GM19099 (cell line): ENCODE data around the gene BAZ2A.

Experiments used
- POLR2A ChIP-seq: IDR thresholded peaks from 3 replicates; pipeline ENCODE4 v1.6.1; 2011; ENCODE audit warnings: low read depth; ENCODE audit not compliant: insufficient read length; ENCODE audit errors: extremely low read depth

The BAZ2A gene

DNA sequence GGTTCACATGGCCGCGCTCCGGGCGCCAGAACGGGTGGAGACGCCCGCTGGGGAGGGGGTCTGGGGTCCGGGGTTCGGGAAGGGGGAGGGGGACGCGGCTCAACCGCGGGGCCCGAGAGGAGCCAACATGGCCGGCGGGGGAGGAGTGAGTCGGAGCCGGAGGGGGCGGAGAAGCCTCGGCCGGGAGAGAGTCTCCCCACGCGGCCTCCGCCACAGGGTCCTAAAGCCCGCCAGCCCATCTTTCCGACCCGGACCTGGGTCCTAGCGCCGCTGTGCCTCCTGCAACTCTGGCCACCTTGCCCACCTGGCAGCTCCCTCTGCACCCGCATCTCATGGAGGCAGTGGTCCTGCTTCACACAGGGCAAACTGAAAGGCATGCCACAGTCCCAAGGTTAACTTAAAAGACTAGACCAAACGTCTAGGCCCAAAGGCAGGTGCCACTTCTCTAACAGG, at the start of gene BAZ2A:
Gene BAZ2A, minus strand, starts transcription at position 147 of the 453 bp plus-strand sequence. CDS start 12,796 bp downstream, outside the sequence.
- no peak for TF ChIP-seq POLR2A

DNA sequence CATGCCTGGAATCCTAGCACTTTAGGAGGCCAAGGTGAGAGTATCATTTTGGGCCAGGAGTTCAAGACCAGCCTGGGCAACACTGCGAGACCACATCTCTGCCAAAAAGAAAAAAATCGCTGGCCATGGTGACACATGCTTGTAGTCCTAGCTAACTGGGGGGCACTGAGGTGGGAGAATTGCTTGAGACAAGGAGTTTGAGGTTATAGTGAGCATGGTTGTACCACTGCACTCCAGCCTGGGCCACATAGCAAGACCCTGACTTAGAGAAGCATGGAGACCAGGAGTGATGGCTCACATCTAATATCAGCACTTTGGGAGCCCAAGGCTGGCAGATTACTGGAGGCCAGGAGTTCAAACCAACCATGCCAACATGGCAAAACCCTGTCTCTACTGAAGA, 48.7 kb upstream of the BAZ2A start:
- no peak for TF ChIP-seq POLR2A

DNA sequence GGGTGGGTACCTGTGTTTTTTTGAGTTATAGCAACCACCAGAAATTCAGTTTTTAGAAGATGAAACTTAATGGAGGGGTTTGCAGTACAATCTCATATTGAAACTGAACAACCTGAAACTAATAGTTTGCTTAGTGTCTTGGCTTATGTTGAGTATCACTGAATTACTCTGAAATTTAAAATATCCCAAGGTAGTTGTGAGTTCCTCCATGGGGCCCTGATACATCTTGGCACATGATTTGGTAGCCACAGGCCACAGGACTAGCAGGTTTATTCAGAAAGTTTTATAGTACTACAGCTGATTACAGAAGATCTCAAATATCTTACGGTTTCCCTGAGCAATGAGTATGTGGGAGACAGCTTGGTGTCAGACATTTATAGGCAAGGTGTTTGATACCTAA, 47.6 kb upstream of the BAZ2A start:
- TF ChIP-seq POLR2A = no peak

DNA sequence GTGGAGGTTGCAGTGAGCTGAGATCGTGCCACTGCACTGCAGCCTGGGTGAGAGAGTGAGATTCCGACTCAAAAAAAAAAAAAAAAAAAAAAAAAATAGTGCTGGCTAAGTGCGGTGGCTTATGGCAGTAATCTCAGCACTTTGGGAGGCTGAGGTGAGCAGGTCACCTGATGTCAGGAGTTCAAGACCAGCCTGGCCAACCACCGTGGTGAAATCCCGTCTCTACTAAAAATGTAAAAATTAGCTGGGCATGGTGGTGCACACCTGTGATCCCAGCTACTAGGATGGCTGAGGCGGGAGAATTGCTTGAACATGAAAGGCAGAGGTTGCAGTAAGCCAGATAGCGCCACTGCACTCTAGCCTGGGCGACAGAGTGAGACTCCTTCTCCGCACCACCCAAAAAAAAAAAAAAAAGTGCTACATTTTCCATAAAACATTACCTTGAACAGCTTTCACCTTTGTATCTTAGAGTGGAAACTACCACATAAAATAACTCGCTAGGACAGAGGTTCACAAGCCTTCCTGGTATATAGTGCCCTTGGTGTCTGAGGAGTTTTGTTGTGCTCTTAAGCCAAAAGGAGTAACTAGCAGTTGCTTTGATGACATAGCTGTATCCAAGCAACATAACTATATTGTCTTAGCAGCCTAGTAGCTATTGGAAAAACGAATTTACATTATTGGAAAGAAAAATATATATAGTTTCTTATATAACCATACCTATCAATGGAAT, 46.9 kb upstream of the BAZ2A start:
- TF ChIP-seq POLR2A = no peak

DNA sequence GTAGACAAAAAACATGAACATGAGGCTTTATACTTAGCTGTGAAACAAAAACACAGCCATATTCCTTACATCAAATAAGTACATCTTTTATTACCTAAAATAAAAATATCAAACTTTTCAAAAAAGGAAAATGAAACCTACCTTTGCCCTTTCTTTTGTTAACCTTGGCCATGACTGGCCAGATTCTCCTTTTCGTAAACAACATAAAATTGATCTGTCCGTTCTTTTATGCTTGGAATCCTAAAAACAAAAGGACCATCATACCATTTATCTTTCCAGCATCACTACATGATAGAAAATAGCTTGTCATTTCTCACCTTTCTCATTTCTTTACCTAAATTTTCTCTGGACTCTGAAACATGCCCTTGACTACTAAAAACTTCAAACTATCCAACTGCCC, 41.5 kb upstream of the BAZ2A start:
- TF ChIP-seq POLR2A = no peak

DNA sequence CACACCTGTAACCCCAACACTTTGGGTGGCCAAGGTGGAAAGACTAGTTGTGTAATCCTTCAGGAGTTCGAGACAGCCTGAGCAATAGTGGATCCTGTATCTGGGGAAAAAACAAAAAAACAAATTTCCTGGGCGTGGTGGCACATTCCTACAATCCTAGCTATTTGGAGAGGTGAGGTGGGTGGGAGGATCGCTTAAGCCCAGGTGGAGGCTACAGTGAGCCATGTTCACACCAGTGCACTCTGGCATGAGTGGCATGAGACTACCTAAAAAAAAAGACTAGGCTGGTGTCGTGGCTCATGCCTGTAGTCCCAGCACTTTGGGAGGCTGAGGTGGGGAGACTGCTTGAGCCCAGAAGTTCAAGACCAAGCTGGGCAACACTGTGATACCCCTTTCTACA, 40.7 kb upstream of the BAZ2A start:
- TF ChIP-seq POLR2A = no peak

DNA sequence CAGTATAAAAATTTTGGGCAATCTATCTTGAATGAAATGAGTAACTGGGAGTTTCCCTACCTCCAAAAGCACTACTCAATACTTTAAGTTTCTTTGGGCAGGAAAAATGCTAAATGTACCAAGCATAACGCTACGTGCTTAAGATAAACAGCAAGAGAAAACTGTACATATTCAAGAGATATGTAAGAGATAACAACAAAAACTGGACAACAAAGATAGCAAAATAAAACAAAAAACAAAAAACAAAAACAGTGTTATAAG, 38.0 kb upstream of the BAZ2A start:
- TF ChIP-seq POLR2A = no peak

DNA sequence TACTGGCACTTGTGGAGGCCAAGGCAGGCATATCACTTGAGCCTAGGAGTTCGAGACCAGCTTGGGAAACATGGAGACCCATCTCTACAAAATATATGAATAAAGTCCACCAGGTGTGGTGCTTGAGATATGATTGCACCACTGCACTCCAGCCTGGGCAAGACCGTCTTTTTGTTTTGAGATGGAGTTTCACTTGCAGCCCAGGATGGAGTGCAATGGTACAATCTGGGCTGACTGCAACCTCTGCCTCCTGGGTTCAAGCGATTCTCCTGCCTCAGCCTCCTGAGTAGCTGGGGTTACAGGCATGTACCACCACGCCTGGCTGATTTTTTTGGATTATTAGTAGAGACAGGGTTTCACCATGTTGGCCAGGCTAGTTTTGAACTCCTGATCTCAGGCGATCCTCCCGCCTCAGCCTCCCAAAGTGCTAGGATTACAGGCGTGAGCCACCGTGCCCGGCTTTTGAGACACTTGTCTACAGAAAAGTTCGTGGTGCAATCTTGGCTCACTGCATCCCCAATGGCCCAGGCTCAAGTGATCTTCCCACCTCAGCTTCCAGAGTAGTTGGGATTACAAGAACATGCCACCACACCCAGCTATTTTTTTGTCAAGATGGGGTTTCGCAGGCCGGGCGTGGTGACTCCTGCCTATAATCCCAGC, 32.0 kb upstream of the BAZ2A start:
- peak; percentile 20 for TF ChIP-seq POLR2A

DNA sequence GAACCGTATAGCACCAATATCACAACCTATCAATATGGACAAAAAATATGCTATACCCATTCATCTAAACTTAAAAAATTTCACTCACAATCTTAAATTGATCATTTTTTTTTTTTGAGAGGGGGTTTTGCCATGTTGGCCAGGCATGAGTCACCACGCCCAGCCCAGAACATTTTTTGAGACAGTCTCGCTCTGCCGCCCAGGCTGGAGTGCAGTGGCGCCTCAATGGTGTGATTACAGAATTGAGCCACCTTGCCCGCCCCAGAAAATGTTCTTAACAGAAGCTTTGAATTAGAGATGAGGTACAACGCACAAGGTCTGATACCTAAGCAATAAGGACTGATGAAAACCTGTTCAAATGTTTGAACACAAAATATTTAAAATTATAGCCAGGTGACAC, 31.4 kb upstream of the BAZ2A start:
- TF ChIP-seq POLR2A = no peak

DNA sequence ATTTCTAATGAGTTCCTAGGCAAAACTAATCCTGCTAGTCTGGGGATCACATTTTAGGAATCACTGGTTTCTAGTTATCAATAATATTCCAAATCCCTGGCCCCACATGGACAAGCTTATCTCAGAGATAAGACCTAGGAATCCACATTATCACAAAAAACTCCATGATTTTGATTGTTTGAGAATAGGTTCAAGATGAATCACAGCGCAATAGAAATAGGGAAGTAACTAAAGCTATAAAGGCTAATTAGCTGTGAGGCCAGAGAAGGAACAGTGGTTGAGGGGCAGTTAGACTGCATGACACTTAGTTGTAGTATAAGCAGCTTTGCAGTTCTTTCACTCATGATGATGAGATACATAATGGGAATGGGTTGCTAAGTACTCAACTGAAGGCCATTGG, 28.8 kb upstream of the BAZ2A start:
- no peak for TF ChIP-seq POLR2A

DNA sequence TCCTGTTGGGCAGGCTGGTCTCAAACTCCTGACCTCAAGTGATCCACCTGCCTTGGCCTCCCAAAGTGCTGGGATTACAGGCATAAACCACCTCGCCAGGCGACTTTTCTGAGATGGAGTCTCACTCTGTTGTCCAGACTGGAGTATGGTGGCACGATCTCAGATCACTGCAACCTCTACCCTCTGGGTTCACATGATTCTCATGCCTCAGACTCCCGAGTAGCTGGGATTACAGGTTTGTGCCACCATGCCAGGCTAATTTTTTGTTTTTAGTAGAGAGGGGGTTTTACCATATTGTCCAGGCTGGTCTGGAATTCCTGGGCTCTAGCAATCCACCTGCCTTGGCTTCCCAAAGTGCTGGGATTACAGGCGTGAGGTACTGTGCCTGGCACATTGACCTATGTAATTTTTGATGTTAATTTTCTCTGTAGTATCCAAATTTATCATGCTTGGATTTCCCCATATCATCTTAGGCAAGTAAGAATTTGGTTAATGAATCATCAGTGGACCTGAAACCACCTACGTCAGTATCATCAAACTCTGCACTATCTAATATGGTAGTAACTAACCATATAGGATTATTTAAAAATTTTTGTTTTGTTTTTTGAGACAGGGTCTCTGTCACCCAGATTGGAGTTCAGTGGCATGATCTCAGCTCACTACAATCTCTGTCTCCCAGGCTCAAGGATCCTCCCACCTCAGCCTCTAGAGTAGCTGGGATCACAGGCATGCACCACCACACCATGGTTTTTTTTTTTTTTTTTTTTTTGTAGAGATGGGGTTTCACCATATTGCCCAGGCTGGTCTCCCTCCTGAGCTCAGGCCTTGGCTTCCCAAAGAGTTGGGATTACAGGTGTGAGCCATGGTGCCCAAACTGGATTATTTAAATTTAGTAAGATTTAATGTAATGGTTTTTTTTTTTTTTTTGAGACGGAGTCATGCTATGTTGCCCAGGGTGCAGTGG, 27.6 kb upstream of the BAZ2A start:
- TF ChIP-seq POLR2A = no peak

DNA sequence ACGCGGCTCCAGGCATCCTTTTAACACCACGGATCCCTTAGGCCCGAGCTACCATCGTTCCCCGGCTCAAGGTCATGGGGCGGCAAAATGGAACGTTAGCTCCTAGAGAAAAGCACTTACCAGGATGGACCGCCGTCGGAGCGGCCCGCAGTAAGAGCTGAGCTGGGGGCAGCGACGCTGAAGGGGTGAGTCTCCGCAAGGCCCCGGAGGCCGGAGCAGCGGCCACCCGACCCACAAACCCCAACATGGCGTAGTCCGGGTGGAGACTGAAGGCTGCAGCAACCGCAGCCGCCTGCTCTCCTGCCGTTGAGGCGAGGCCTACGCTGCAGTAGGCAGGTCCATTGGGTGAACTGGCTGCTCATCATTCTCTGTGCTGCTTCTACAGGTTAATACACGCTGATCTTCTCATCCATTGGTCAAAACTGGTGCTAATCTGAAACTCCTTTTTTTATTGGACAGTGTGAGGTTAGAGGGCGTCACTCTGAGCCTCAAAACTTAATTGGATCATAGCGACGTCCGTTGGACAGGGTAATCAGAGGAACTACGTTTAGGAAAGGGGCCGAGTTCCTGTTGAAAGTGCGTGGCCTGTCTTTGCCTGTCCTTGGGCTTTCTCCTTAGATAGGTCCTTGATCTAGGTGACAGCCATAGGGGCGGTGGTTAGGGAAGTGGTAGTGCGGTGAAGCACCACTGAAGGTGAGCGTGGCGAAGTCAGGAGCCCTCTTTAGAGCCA, 15.8 kb upstream of the BAZ2A start, which contains the start of gene ATP5F1B:
Gene ATP5F1B, minus strand, starts transcription at position 268 of the 730 bp plus-strand sequence. Its CDS starts 21 bp downstream, at position 247.
- TF ChIP-seq POLR2A = peak; percentile 99

DNA sequence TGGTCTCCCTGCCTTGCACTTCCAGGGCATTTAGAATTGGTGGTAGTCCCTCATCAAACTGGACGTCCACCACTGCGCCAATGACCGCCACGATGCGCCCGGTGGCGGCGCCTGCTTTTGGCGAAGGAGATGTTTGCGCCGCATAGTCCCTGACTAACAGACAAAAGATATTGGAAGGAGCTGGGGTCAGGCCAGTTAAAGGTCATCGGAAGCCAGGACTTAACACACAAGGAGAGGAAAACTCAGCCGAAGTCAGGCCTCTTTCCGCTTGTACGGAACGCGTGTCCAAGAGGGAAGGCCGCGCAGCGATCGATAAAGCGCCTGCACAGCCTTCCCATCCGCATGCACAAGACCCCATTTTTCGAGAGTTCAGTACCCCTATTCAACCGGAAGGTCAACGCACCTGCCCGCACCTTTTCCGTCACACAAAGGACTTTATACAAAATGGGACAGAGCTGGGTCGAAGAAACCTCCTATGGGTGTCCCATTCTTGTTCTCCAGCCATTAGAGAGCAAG, 15.1 kb upstream of the BAZ2A start:
- no peak for TF ChIP-seq POLR2A

DNA sequence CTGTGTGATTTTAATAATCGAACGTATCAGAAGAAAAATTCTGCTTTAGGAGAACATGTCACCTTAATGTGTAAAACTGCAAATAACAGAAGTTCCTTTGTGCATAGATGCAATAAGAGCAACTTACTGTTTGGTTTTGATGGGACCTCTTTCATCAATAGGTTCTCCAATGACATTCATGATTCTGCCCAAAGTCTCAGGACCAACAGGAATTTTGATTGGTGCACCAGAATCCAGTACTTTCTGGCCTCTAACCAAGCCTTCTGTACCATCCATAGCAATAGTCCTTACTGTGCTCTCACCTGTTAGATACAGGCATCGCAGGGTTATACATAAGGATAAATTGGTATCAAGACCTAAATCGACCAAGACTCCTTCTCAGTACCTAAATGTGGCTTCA, 14.5 kb upstream of the BAZ2A start:
- no peak for TF ChIP-seq POLR2A
